HepG2 (cell line): Measurements from ENCODE around the gene PNO1. TPM values are rescaled to one million over a fixed set of nuclear protein-coding genes. Genes with fewer than 3 reads are reported as not detected.
A peak's percentile ranks its signal among the peaks of the same experiment; 100 is the strongest.

Source experiments
- ATAC-seq: fragments of 200-7000 bp; cut with Tn5 transposase; 3 replicates; pipeline ENCODE4 v1.9.1; 2020; ENCODE audit warnings: mild to moderate bottlenecking, moderate library complexity
- BruUV-seq: library from RNA; stranded (reverse); fragments of 400-500 nt; replicated peaks from 2 replicates; lab custom pipeline; 2021; lab: Mats Ljungman, UMichigan
- CTCF ChIA-PET: fragments of 300-600 bp; formaldehyde crosslinking; extraction: SDS; loops from one replicate; lab custom pipeline; 2021; ENCODE audit warnings: low total read pairs, inconsistent platforms, low intra/inter-chr PET ratio; lab: Yijun Ruan, JAX
- POLR2A ChIA-PET: fragments of 350-600 bp; sonication (Branson Sonifier 250); formaldehyde crosslinking; loops from one replicate; lab custom pipeline; 2020; ENCODE audit warnings: antibody characterized with exemption, inconsistent platforms; lab: Yijun Ruan, JAX
- DNase-seq: peaks from one replicate; pipeline ENCODE4 v3.0.0-alpha.2; 2015; ENCODE audit warnings: low spot score
- FAIRE-seq: peaks from 3 replicates; lab custom pipeline; 2011; peaks lifted over from hg19 to GRCh38; lab: Jason Lieb, UNC
- H2AFZ ChIP-seq: one replicate; pipeline ENCODE4 v1.6.1; 2011; ENCODE audit warnings: low read length, inconsistent platforms
- H3K27ac ChIP-seq: fragments of 300-600 bp; 3 replicates; pipeline ENCODE4 v1.8.0; 2011; ENCODE audit warnings: mixed run types, mild to moderate bottlenecking, mixed read lengths, low read length, inconsistent platforms; ENCODE audit not compliant: insufficient read depth; ENCODE audit errors: extremely low read length
- H3K27me3 ChIP-seq, 2 experiments: fragments of 200-600 bp in 1 of 2; 2 replicates in 1 of 2; 3 replicates in 1 of 2; pipeline versions ENCODE4 v1.6.0 to v1.8.0; 2011; ENCODE audit warnings: low read length in 2 of 2, mild to moderate bottlenecking in 2 of 2, moderate library complexity in 2 of 2, inconsistent platforms in 1 of 2; ENCODE audit not compliant: insufficient read depth in 2 of 2, control insufficient read depth in 1 of 2
- H3K36me3 ChIP-seq, 2 experiments: fragments of 200-600 bp in 1 of 2; replicated peaks in 1 of 2; 2 replicates in 1 of 2; 3 replicates in 1 of 2; pipeline versions ENCODE4 v1.5.1 to v1.8.0; 2011; ENCODE audit warnings: low read length in 2 of 2, inconsistent platforms in 1 of 2; ENCODE audit not compliant: insufficient read depth in 2 of 2, control insufficient read depth in 1 of 2
- H3K4me1 ChIP-seq: 2 replicates; pipeline ENCODE4 v1.5.1; 2012; ENCODE audit warnings: low read length, inconsistent platforms; ENCODE audit not compliant: insufficient read depth
- H3K4me2 ChIP-seq: 2 replicates; pipeline ENCODE4 v1.6.0; 2011; ENCODE audit warnings: low read depth, low read length, inconsistent platforms
- H3K4me3 ChIP-seq, 3 experiments: fragments of 200-600 bp in 1 of 3; sonication (generic), shearing (Covaris generic) in 1 of 3; replicated peaks in 1 of 3; 2 replicates each; pipeline ENCODE4 v1.5.1; 2011 to 2016; ENCODE audit warnings: low read length in 3 of 3, inconsistent platforms in 2 of 3, low read depth in 2 of 3, mild to moderate bottlenecking in 2 of 3, control low read depth in 1 of 3, mixed read lengths in 1 of 3; ENCODE audit not compliant: insufficient read depth in 1 of 3
- H3K79me2 ChIP-seq: one replicate; pipeline ENCODE4 v1.6.1; 2011; ENCODE audit warnings: low read length, inconsistent platforms; ENCODE audit not compliant: insufficient read depth
- H3K9ac ChIP-seq: 2 replicates; pipeline ENCODE4 v1.6.0; 2011; ENCODE audit warnings: mild to moderate bottlenecking, low read depth, low read length, inconsistent platforms; ENCODE audit not compliant: insufficient read depth
- H3K9me3 ChIP-seq: 2 replicates; pipeline ENCODE4 v1.5.1; 2012; ENCODE audit warnings: mild to moderate bottlenecking, low read length
- H4K20me1 ChIP-seq: 2 replicates; pipeline ENCODE4 v1.6.0; 2011; ENCODE audit warnings: inconsistent platforms, mild to moderate bottlenecking, low read length, moderate library complexity; ENCODE audit not compliant: insufficient read depth
- DNMT3B ChIP-seq: conservative IDR thresholded peaks from 2 replicates; pipeline ENCODE4 v1.6.1; 2016; ENCODE audit warnings: missing biosample characterization, control low read depth
- EED ChIP-seq: sonication (generic); formaldehyde crosslinking; IDR thresholded peaks from 2 replicates; pipeline ENCODE4 v1.5.0; 2020; ENCODE audit warnings: mild to moderate bottlenecking, missing genetic modification reagents
- IRX3 ChIP-seq: sonication (generic); formaldehyde crosslinking; IDR thresholded peaks from 2 replicates; pipeline ENCODE4 v1.8.1; 2023; ENCODE audit warnings: mild to moderate bottlenecking, low read depth, missing genetic modification reagents, borderline replicate concordance
- MBNL3 ChIP-seq: fragments of 250-450 bp; sonication (Bioruptor Pico); conservative IDR thresholded peaks from 2 replicates; pipeline ENCODE4 v1.8.0; 2022; ENCODE audit warnings: mild to moderate bottlenecking, inconsistent platforms
- NAIF1 ChIP-seq: sonication (generic); formaldehyde crosslinking; IDR thresholded peaks from 2 replicates; pipeline ENCODE4 v1.5.0; 2020; ENCODE audit warnings: mild to moderate bottlenecking, missing genetic modification reagents, borderline replicate concordance
- PCBP1 ChIP-seq: fragments of 200-400 bp; formaldehyde crosslinking; IDR thresholded peaks from 2 replicates; pipeline ENCODE4 v1.6.1; 2017; ENCODE audit warnings: mild to moderate bottlenecking, low read depth, low read length, borderline replicate concordance
- SNAI1 ChIP-seq: sonication (generic); formaldehyde crosslinking; IDR thresholded peaks from 2 replicates; pipeline ENCODE4 v1.5.0; 2020; ENCODE audit warnings: mild to moderate bottlenecking, missing genetic modification reagents, borderline replicate concordance
- THAP9 ChIP-seq: sonication (generic); formaldehyde crosslinking; IDR thresholded peaks from 2 replicates; pipeline ENCODE4; 2020; ENCODE audit warnings: missing genetic modification reagents, mild to moderate bottlenecking, borderline replicate concordance
- ZFYVE20 ChIP-seq: sonication (generic); formaldehyde crosslinking; IDR thresholded peaks from 2 replicates; pipeline ENCODE4 v1.8.0; 2023; ENCODE audit warnings: low read depth, mild to moderate bottlenecking, moderate library complexity, missing genetic modification reagents, borderline replicate concordance
- ZNF142 ChIP-seq: sonication (generic); formaldehyde crosslinking; IDR thresholded peaks from 2 replicates; pipeline ENCODE4 v1.4.0; 2020; ENCODE audit warnings: missing genetic modification reagents
- ZNF224 ChIP-seq: sonication (generic); formaldehyde crosslinking; IDR thresholded peaks from 2 replicates; pipeline ENCODE4 v1.5.0; 2020; ENCODE audit warnings: mild to moderate bottlenecking, missing genetic modification reagents
- ZNF235 ChIP-seq: sonication (generic); formaldehyde crosslinking; IDR thresholded peaks from 2 replicates; pipeline ENCODE4 v1.8.1; 2023; ENCODE audit warnings: mild to moderate bottlenecking, missing genetic modification reagents, borderline replicate concordance
- ZNF383 ChIP-seq: sonication (generic); formaldehyde crosslinking; IDR thresholded peaks from 2 replicates; pipeline ENCODE4 v1.4.0; 2020; ENCODE audit warnings: missing genetic modification reagents, mild to moderate bottlenecking, borderline replicate concordance
- ZNF577 ChIP-seq: sonication (generic); formaldehyde crosslinking; IDR thresholded peaks from 2 replicates; pipeline ENCODE4 v1.4.0; 2020; ENCODE audit warnings: mild to moderate bottlenecking, low read depth, missing genetic modification reagents, borderline replicate concordance
- ZNF724P ChIP-seq: sonication (generic); formaldehyde crosslinking; IDR thresholded peaks from 2 replicates; pipeline ENCODE4 v1.8.0; 2022; ENCODE audit warnings: missing genetic modification reagents, borderline replicate concordance
- WGBS: methylation state at CpG from one replicate; pipeline ENCODE4 v1.1.6; 2017; ENCODE audit warnings: low lambda C conversion rate; 5-methylcytosine and 5-hydroxymethylcytosine counted together
- in situ Hi-C: cut with HindIII; loops from 2 replicates; pipeline ENCODE4 v1.10.0; 2017; ENCODE audit warnings: low pct_unique_long_range_greater_than_20kb; ENCODE audit not compliant: extremely low pct_ligation_motif_present
- intact Hi-C: fragments of 100-400 bp; cut with micrococcal nuclease; formaldehyde crosslinking; loops from one replicate; pipeline ENCODE4 v1.10.0; 2022; ENCODE audit not compliant: unreplicated experiment
- polyA plus RNA-seq, 8 experiments: library from polyadenylated mRNA; depleted of rRNA in 3 of 8; stranded (reverse) in 7 of 8; unstranded in 1 of 8; fragments of >200 nt; fragmentation: Illumina TruSeq in 4 of 8; extraction: Trizol in 4 of 8; gene quantifications; 2 replicates each; pipeline versions ENCODE4 v1.2.1 to v1.2.3, GENCODE V29; 2011 to 2016; ENCODE audit warnings: low read depth in 4 of 8, missing spikeins in 1 of 8, mixed read lengths in 1 of 8; ENCODE audit not compliant: insufficient read depth in 1 of 8
- total RNA-seq, 5 experiments: library from RNA; depleted of rRNA; stranded (reverse); fragments of >200 nt; fragmentation: Illumina TruSeq; extraction: Trizol; gene quantifications; 2 replicates each; pipeline ENCODE4 v1.2.3, GENCODE V29; 2016; ENCODE audit warnings: low read depth in 1 of 5

Gene PNO1
- total and polyA plus RNA-seq, 2 of the 13 experiments (the other 11 are each of a cell fraction or from before 2014, with no cell fraction given), result 12.8 to 48.5 TPM

- TF ChIP-seq THAP9 (CRISPR knock-in tag) (peak; percentile 90; the same call in 1 of the 2 replicates), EED (CRISPR knock-in tag) (no peak), SNAI1 (CRISPR knock-in tag) (peak; percentile 3; the same call in 1 of the 2 replicates), ZNF224 (CRISPR knock-in tag) (0 out of 2 replicates have a peak, but pooled peaks have one; percentile 7)
Observed at GRCh38 chr2:68158134-68158447, 403 bp downstream of the PNO1 start (continued).

GRCh38 chr2:68163641-68164040 lies 6.0 kb downstream of the PNO1 start:
- H3K27ac ChIP-seq, result no peak overlapping the region
- intact Hi-C loops, result no loop called here
- H3K9ac ChIP-seq, result no peak overlapping the region
- H3K4me2 ChIP-seq, result no peak overlapping the region
- no peak for FAIRE-seq
- DNase-seq, result no peak
- ChIA-PET POLR2A (no interaction called here), CTCF (no interaction called here)
- peaks cover 23 to 62% of the 10 kb centered on the region in 2 experiments for H3K36me3 ChIP-seq
- H3K9me3 ChIP-seq, result no peaks in the 10 kb centered on the region
- H3K79me2 ChIP-seq, result peaks cover 14% of the 10 kb centered on the region
- H2AFZ ChIP-seq, result no peak overlapping the region
- H4K20me1 ChIP-seq, result no peaks in the 10 kb centered on the region
- BruUV-seq, result no TSS peak
- in situ Hi-C loops, result no loop called here
- H3K4me3 ChIP-seq, result no peak overlapping the region
- no peaks in the 10 kb centered on the region for H3K27me3 ChIP-seq
- ATAC-seq, result no peak
- peaks cover 9% of the 10 kb centered on the region; the same call in 1 of the 2 replicates for H3K4me1 ChIP-seq
- WGBS, result 98% methylated on average over 1 of the region's 1 CpG
- TF ChIP-seq ZNF142 (CRISPR knock-in tag) (no peak), ZNF235 (CRISPR knock-in tag) (no peak), IRX3 (CRISPR knock-in tag) (no peak), DNMT3B (CRISPR knock-in tag) (no peak), ZFYVE20 (CRISPR knock-in tag) (no peak), ZNF577 (CRISPR knock-in tag) (no peak), PCBP1 (no peak), NAIF1 (CRISPR knock-in tag) (no peak), ZNF724P (no peak), ZNF383 (CRISPR knock-in tag) (no peak), MBNL3 (CRISPR knock-in tag) (no peak)
